HL-60 (cell line): ENCODE results near the gene CRIP1.

Experiments
- POLR2AphosphoS5 ChIP-seq: IDR thresholded peaks from 2 replicates; pipeline ENCODE4 v1.6.1; 2012; ENCODE audit warnings: low read depth
- TF ChIP-seq, protein P1 (sequence below): IDR thresholded peaks from one replicate; pipeline ENCODE4 v1.5.1; 2011; ENCODE audit warnings: low read length, control low read depth, inconsistent platforms; ENCODE audit not compliant: insufficient read depth

GRCh38 chr14:105530285-105531087 lies 43.8 kb downstream of the CRIP1 start:
- TF ChIP-seq, protein P1, sequence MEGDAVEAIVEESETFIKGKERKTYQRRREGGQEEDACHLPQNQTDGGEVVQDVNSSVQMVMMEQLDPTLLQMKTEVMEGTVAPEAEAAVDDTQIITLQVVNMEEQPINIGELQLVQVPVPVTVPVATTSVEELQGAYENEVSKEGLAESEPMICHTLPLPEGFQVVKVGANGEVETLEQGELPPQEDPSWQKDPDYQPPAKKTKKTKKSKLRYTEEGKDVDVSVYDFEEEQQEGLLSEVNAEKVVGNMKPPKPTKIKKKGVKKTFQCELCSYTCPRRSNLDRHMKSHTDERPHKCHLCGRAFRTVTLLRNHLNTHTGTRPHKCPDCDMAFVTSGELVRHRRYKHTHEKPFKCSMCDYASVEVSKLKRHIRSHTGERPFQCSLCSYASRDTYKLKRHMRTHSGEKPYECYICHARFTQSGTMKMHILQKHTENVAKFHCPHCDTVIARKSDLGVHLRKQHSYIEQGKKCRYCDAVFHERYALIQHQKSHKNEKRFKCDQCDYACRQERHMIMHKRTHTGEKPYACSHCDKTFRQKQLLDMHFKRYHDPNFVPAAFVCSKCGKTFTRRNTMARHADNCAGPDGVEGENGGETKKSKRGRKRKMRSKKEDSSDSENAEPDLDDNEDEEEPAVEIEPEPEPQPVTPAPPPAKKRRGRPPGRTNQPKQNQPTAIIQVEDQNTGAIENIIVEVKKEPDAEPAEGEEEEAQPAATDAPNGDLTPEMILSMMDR, result no peak
- TF ChIP-seq POLR2AphosphoS5, result no peak
